ENCODE measurements around the gene COL28A1.

DNA sequence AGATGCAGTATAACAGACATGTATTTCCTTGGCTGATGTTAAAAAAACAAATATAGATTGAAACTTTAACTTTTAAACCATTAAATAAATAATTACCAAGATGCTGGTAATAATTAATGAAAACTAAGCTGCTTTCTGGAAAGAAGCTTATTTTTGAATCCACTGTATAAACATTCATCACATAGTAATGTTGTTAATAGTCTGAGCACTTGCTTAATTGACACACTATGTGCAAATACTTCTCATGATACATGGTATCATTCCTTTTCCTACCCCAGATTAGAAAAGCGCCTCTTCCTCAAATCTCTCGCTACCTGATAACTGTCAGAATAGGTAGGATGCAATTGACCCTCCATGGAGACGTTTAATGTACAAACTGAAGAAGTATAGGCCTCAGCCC, 15.0 kb upstream of the COL28A1 start:
- TF ChIP-seq, protein P1, sequence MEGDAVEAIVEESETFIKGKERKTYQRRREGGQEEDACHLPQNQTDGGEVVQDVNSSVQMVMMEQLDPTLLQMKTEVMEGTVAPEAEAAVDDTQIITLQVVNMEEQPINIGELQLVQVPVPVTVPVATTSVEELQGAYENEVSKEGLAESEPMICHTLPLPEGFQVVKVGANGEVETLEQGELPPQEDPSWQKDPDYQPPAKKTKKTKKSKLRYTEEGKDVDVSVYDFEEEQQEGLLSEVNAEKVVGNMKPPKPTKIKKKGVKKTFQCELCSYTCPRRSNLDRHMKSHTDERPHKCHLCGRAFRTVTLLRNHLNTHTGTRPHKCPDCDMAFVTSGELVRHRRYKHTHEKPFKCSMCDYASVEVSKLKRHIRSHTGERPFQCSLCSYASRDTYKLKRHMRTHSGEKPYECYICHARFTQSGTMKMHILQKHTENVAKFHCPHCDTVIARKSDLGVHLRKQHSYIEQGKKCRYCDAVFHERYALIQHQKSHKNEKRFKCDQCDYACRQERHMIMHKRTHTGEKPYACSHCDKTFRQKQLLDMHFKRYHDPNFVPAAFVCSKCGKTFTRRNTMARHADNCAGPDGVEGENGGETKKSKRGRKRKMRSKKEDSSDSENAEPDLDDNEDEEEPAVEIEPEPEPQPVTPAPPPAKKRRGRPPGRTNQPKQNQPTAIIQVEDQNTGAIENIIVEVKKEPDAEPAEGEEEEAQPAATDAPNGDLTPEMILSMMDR (IDR thresholded peaks at IDR 0.05; ENCODE audit: low read length): no peak
- TF ChIP-seq EZH2 (IDR thresholded peaks at IDR 0.05; ENCODE audit: borderline replicate concordance, low read length): no peak

Data from OCI-LY1 (cell line).